Panc1 (cell line): ENCODE measurements around the gene TTLL6. TPM values are rescaled to one million over a fixed set of nuclear protein-coding genes. Genes with fewer than 3 reads are reported as not detected.
"Not testable (repeated sequence)": the region's sequence is repeated elsewhere in the genome, so short reads cannot be mapped to it uniquely, and the experiment has no call there.

Experiments used
- ATAC-seq: fragments of 200-7000 bp; cut with Tn5 transposase; 2 replicates; pipeline ENCODE4 v1.9.1; 2020; ENCODE audit warnings: mild to moderate bottlenecking, moderate library complexity
- BruUV-seq: library from RNA; stranded (reverse); fragments of 400-500 nt; replicated peaks from 2 replicates; lab custom pipeline; 2021; lab: Mats Ljungman, UMichigan
- CTCF ChIA-PET: fragments of 300-600 bp; sonication (Branson Sonifier 250); formaldehyde crosslinking; loops from one replicate; lab custom pipeline; 2022; ENCODE audit warnings: antibody characterized with exemption; lab: Charles Lee
- POLR2A ChIA-PET: fragments of 300-600 bp; sonication (Branson Sonifier 250); formaldehyde crosslinking; loops from one replicate; lab custom pipeline; 2022; ENCODE audit warnings: antibody characterized with exemption; lab: Charles Lee
- DNase-seq: peaks from one replicate; pipeline ENCODE4 v3.0.0-alpha.2; 2010; ENCODE audit warnings: low read depth, low spot score
- H3K27ac ChIP-seq: 2 replicates; pipeline ENCODE4 v1.5.1; 2011; ENCODE audit warnings: mild to moderate bottlenecking, low read length, inconsistent platforms
- H3K27me3 ChIP-seq: fragments of 200-500 bp; sonication (Bioruptor generic); 2 replicates; pipeline ENCODE4 v1.6.0; 2014; ENCODE audit warnings: low read length, inconsistent platforms; ENCODE audit not compliant: control insufficient read depth, insufficient read depth
- H3K36me3 ChIP-seq: fragments of 200-500 bp; sonication (Bioruptor generic); 2 replicates; pipeline ENCODE4 v1.5.1; 2014; ENCODE audit warnings: inconsistent platforms, mild to moderate bottlenecking, low read length, moderate library complexity; ENCODE audit not compliant: control insufficient read depth, insufficient read depth
- H3K4me1 ChIP-seq: 2 replicates; pipeline ENCODE4 v1.5.1; 2011; ENCODE audit warnings: inconsistent platforms, mild to moderate bottlenecking, low read length, moderate library complexity; ENCODE audit not compliant: control insufficient read depth, insufficient read depth
- H3K4me3 ChIP-seq, 2 experiments: 2 replicates each; pipeline ENCODE4 v1.5.1; 2011 to 2012; ENCODE audit warnings: low read depth in 2 of 2, low read length in 2 of 2, mild to moderate bottlenecking in 2 of 2, inconsistent platforms in 1 of 2, moderate library complexity in 1 of 2
- H3K9me3 ChIP-seq: fragments of 200-500 bp; sonication (Bioruptor generic); 2 replicates; pipeline ENCODE4 v1.5.1; 2014; ENCODE audit warnings: low read depth, mild to moderate bottlenecking, inconsistent platforms, low read length, moderate library complexity; ENCODE audit not compliant: control insufficient read depth, insufficient read depth
- POLR2AphosphoS5 ChIP-seq: IDR thresholded peaks from 2 replicates; pipeline ENCODE4 v1.6.1; 2012; ENCODE audit warnings: mild to moderate bottlenecking, low read depth, low read length, moderate library complexity
- SIN3A ChIP-seq: IDR thresholded peaks from 2 replicates; pipeline ENCODE4 v1.6.1; 2012; ENCODE audit warnings: low read depth, mild to moderate bottlenecking, low read length, moderate library complexity, borderline replicate concordance; ENCODE audit not compliant: insufficient read depth
- TCF7L2 ChIP-seq: IDR thresholded peaks from 2 replicates; pipeline ENCODE4 v1.6.1; 2011; ENCODE audit warnings: mild to moderate bottlenecking, low read depth, low read length, inconsistent platforms
- in situ Hi-C: cut with HindIII; loops from 2 replicates; pipeline ENCODE4 v1.10.0; 2016; ENCODE audit warnings: low sequenced_read_pairs, low pct_unique_long_range_greater_than_20kb
- intact Hi-C: fragments of 100-400 bp; cut with micrococcal nuclease; formaldehyde crosslinking; loops from one replicate; pipeline ENCODE4 v1.10.0; 2022; ENCODE audit not compliant: unreplicated experiment
- total RNA-seq: library from RNA; stranded (reverse); gene quantifications from one replicate; pipeline ENCODE4 v1.2.1, GENCODE V29; 2021; ENCODE audit not compliant: unreplicated experiment
- TF ChIP-seq, protein P1 (sequence below): fragments of 450-650 bp; IDR thresholded peaks from 2 replicates; pipeline ENCODE4 v1.5.1; 2017; ENCODE audit warnings: mild to moderate bottlenecking
- TF ChIP-seq, protein P2 (sequence below), 2 experiments: IDR thresholded peaks; 2 replicates each; pipeline ENCODE4 v1.6.1; 2011 to 2012; ENCODE audit warnings: low read depth in 2 of 2, control low read depth in 1 of 2, low read length in 1 of 2, mild to moderate bottlenecking in 1 of 2, moderate library complexity in 1 of 2; ENCODE audit not compliant: insufficient read depth in 1 of 2

TTLL6 gene
- total RNA-seq, 1 experiment from 2014 or later = 2.5 TPM

DNA sequence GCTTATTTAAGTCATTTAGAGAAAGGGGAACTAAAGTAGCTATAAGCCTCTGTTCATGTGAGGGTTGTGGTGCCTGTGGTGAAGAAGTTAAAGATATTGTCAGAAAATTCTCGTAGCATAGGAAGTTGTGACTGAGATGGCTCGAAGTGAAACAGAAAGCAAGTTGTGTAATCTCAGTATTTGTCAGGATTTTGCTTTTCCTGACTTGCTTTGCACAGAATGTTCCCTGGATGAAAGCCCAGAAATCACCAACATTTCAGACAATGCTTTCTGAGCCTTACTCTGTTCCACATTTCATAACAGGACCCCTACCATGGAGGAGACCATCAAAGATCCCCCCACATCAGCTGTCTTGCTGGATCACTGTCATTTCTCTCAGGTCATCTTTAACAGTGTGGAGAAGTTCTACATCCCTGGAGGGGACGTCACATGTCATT is 24.4 kb upstream of the TTLL6 start:
- DNase-seq (no peak), ATAC-seq (no peak)
- peak overlapping the region; percentile 49 for H3K27ac ChIP-seq
- in situ Hi-C loops (no loop called here), intact Hi-C loops (no loop called here)
- H3K9me3 ChIP-seq = no peaks in the 10 kb centered on the region
- no peaks in the 10 kb centered on the region for H3K27me3 ChIP-seq
- 0 out of 2 replicates have a peak, but pooled peaks cover 4% of the 10 kb centered on the region for H3K36me3 ChIP-seq
- ChIA-PET POLR2A (interaction anchor here (0.7 kb wide), 1 partner anchor 27 kb away, joined by 8 read pairs; no protein-coding TSS in a partner anchor), CTCF (interaction anchor here (0.6 to 1.1 kb wide), 3 partner anchors 38 to 604 kb away, joined by 3 to 13 read pairs (median 4); no protein-coding TSS in a partner anchor)
- no peak for TF ChIP-seq SIN3A
- no peak for TF ChIP-seq POLR2AphosphoS5
- TF ChIP-seq, protein P1, sequence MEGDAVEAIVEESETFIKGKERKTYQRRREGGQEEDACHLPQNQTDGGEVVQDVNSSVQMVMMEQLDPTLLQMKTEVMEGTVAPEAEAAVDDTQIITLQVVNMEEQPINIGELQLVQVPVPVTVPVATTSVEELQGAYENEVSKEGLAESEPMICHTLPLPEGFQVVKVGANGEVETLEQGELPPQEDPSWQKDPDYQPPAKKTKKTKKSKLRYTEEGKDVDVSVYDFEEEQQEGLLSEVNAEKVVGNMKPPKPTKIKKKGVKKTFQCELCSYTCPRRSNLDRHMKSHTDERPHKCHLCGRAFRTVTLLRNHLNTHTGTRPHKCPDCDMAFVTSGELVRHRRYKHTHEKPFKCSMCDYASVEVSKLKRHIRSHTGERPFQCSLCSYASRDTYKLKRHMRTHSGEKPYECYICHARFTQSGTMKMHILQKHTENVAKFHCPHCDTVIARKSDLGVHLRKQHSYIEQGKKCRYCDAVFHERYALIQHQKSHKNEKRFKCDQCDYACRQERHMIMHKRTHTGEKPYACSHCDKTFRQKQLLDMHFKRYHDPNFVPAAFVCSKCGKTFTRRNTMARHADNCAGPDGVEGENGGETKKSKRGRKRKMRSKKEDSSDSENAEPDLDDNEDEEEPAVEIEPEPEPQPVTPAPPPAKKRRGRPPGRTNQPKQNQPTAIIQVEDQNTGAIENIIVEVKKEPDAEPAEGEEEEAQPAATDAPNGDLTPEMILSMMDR = no peak
- TF ChIP-seq, protein P2, sequence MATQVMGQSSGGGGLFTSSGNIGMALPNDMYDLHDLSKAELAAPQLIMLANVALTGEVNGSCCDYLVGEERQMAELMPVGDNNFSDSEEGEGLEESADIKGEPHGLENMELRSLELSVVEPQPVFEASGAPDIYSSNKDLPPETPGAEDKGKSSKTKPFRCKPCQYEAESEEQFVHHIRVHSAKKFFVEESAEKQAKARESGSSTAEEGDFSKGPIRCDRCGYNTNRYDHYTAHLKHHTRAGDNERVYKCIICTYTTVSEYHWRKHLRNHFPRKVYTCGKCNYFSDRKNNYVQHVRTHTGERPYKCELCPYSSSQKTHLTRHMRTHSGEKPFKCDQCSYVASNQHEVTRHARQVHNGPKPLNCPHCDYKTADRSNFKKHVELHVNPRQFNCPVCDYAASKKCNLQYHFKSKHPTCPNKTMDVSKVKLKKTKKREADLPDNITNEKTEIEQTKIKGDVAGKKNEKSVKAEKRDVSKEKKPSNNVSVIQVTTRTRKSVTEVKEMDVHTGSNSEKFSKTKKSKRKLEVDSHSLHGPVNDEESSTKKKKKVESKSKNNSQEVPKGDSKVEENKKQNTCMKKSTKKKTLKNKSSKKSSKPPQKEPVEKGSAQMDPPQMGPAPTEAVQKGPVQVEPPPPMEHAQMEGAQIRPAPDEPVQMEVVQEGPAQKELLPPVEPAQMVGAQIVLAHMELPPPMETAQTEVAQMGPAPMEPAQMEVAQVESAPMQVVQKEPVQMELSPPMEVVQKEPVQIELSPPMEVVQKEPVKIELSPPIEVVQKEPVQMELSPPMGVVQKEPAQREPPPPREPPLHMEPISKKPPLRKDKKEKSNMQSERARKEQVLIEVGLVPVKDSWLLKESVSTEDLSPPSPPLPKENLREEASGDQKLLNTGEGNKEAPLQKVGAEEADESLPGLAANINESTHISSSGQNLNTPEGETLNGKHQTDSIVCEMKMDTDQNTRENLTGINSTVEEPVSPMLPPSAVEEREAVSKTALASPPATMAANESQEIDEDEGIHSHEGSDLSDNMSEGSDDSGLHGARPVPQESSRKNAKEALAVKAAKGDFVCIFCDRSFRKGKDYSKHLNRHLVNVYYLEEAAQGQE (IDR thresholded peaks at IDR 0.05; ENCODE audit: insufficient read depth in 1 of 2, low read depth in 2 of 2, low read length in 1 of 2) = no peak
- no peak for TF ChIP-seq TCF7L2
- H3K4me3 ChIP-seq = no peak overlapping the region
- BruUV-seq = no TSS peak
- peaks cover 12% of the 10 kb centered on the region for H3K4me1 ChIP-seq

DNA sequence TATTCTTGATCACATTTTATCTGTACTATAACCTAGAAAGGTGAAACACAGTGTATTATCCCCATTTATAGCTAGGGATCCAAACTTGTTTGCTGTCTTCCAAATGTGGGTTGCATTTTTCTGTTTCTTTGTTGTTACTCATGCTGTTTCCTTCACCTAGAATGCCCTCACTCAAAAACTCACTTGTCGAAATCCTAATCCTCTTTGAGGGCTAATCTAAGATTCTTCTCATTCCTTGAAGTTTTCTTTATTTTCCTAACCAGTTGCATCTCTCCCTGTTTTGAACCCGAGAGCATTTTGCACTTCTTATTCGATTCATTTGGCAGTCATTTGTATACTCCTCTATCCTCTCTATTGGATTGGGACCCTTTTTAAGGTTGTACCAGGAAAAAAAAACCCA is 23.4 kb upstream of the TTLL6 start:
- ChIA-PET CTCF (no interaction called here), POLR2A (no interaction called here)
- H3K4me3 ChIP-seq = no peak overlapping the region
- BruUV-seq = no TSS peak
- no peak overlapping the region for H3K27ac ChIP-seq
- H3K36me3 ChIP-seq = 0 out of 2 replicates have a peak, but pooled peaks cover 4% of the 10 kb centered on the region
- no peaks in the 10 kb centered on the region for H3K9me3 ChIP-seq
- in situ Hi-C loops = no loop called here
- H3K4me1 ChIP-seq = peaks cover 16% of the 10 kb centered on the region
- ATAC-seq = no peak
- no peaks in the 10 kb centered on the region for H3K27me3 ChIP-seq
- no peak for DNase-seq
- TF ChIP-seq, protein P2 (IDR thresholded peaks at IDR 0.05; ENCODE audit: insufficient read depth in 1 of 2, low read depth in 2 of 2, low read length in 1 of 2) = no peak
- intact Hi-C loops = no loop called here

DNA sequence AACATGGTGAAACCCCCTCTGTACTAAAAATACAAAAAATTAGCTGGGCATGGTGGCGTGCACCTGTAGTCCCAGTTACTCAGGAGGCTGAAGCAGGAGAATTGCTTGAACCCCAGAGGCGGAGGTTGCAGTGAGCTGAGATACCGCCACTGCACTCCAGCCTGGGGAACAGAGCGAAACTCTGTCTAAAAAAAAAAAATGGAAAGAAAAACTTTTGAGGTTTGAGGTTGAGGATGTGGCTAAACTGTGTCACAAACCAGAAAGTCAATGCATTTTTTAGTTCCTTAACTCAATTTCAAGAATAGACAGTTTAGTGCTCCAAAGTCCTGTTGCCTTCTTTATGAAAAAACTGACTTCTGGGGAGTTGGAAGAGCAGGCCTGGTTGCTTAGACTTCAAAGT is 20.4 kb upstream of the TTLL6 start:
- H3K27ac ChIP-seq, H3K9me3 ChIP-seq, POLR2A ChIA-PET, in situ Hi-C loops, DNase-seq, intact Hi-C loops, BruUV-seq, H3K4me3 ChIP-seq, H3K36me3 ChIP-seq, H3K27me3 ChIP-seq, ATAC-seq, CTCF ChIA-PET: not testable (repeated sequence)
- H3K4me1 ChIP-seq = peaks cover 23% of the 10 kb centered on the region
